NCI-H748 (cell line): Measurements from ENCODE around the gene PLCH2.
"Not testable (repeated sequence)": the region's sequence is repeated elsewhere in the genome, so short reads cannot be mapped to it uniquely, and the experiment has no call there.

Experiments
- DNase-seq: peaks from one replicate; lab custom pipeline; 2025; ENCODE audit not compliant: unreplicated experiment; lab: John Stamatoyannopoulos, UW

Gene PLCH2

GRCh38 chr1:2439369-2439768, 36.7 kb upstream of the PLCH2 start:
- DNase-seq, result no peak

GRCh38 chr1:2440346-2440745, 35.7 kb upstream of the PLCH2 start:
- DNase-seq, result not testable (repeated sequence)

DNA sequence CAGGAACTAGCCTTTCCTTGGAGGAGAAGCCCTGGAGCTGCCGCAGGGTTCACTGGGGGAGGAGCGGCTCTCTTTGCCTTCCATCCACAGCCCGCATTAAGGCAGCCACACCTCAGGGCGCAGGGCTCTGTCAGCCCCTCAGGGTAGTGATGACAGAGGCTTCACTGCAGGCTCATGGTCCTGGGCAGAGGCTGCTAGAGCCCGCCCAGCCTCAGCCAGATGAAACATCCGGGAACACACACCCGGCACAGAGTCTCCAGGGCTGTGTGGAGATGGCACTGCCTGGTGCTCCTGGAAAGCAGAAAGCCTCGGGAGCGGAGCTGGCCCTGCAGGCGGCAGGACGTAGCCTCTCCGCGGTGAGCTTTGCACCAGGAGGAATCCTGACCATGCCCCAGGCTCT, 34.3 kb upstream of the PLCH2 start:
- no peak for DNase-seq

- DNase-seq, result no peak
These were observed 33.4 kb upstream of the PLCH2 start for GRCh38 chr1:2442661-2443060.

GRCh38 chr1:2443277-2444137, 32.6 kb upstream of the PLCH2 start:
- peak; percentile 11 for DNase-seq

GRCh38 chr1:2444138-2444591, 31.9 kb upstream of the PLCH2 start:
- no peak for DNase-seq

GRCh38 chr1:2445162-2445822, 30.8 kb upstream of the PLCH2 start:
- DNase-seq, result no peak

- no peak for DNase-seq
These were observed 30.3 kb upstream of the PLCH2 start for GRCh38 chr1:2445823-2446215.

DNA sequence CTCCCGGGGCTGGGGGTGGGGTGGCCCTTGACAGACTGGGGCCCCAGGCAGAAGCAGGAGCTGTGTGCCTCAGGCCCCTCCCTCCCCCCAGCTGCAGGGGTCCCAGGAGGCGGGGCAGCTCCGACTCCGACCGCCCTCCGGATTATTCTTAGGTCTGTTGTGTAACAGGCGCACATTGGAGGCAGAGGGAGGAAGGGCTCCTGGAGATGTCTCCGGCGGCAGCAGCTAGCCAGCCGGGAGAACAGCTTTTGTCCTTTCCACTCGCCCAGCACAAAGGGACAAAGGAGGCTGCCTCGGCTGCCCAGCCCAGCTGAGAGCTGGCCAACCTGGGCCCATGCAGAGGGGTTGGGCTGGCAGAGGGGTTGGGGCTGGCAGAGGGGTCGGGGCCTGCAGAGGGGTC, 29.7 kb upstream of the PLCH2 start:
- no peak for DNase-seq

DNA sequence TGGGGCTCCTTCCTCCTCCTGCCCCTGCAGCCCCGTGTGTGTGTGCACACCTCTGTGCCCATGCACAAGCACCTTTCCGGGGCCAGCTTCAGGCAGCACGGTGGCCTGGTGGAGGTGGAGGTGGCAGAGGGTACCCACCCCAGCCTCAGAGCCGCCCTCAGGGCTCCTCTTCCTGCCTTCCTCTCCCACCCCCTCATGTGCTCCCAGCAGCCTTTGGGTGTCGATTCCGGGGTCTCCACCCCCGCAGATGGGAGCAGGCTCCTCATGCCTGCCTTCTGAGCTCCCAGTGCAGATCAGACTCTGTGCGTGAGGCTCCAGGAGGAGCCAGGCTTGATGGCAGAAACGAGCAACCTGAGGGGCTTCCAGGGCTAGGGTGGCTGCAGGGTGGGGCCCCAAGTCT, 29.2 kb upstream of the PLCH2 start:
- no peak for DNase-seq

GRCh38 chr1:2447276-2448097, 28.6 kb upstream of the PLCH2 start:
- no peak for DNase-seq

GRCh38 chr1:2448098-2448445, 28.0 kb upstream of the PLCH2 start:
- DNase-seq, result no peak

DNA sequence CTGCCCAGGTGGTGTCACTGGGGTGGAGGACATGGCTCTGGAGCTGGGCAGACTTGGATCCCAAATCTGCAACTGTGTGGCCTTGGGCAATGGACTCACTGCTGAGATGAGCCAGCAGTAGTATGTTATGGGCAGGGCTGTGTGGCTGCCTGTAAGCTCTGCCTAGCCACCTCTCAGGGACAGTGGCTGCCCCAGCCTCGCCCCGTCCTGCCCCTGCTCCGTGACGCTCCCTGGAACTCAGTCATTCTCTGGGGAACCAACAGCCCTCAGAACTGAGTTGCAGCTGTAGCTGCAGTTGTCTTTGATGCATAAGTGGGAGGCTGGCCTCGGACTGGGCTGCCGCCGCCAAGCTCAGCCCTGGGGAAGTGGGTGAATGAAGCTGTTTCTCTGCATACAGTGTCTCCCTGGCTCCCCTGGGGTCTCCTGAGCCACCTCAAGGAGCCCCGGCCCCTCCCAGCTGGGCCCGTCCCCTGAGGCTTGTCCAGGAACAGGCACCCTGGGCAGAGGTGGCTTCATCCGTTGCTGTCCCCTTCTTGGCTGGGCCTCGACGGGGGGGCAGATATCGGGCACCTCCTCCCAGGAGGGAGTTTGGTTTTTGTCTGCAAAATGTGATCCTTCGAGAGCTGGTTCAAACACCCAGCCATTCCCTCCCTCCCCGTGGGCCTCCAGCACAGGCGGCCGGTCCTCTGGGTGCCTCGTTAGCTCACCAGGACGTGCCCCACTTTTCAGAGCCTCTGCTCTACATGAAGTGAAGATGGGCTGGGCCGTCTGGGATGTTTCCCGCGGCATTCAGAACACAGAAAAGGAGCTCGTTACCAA, 26.2 kb upstream of the PLCH2 start:
- DNase-seq, result no peak

- no peak for DNase-seq
These were observed 24.3 kb upstream of the PLCH2 start for GRCh38 chr1:2451741-2452140.

GRCh38 chr1:2452201-2452931, 23.7 kb upstream of the PLCH2 start:
- no peak for DNase-seq

DNA sequence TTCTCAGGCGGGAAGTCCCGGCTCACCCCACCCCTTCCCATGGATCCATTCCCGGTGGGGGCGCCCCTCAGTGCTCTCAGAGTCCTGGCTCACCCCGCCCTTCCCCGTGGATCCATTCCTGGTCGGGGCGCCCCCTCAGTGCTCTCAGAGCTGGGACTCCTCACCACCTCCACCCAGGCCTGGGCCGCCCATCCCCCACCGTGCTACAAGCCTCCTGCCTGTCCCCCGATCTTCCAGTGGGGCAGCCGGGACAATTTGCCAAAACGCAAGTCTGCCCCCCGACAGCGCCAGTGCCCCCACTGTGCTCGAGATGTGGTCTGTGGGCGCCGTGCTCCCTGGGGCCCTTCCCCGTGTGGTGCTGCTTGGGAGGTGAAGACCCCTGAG, 23.2 kb upstream of the PLCH2 start:
- no peak for DNase-seq

DNA sequence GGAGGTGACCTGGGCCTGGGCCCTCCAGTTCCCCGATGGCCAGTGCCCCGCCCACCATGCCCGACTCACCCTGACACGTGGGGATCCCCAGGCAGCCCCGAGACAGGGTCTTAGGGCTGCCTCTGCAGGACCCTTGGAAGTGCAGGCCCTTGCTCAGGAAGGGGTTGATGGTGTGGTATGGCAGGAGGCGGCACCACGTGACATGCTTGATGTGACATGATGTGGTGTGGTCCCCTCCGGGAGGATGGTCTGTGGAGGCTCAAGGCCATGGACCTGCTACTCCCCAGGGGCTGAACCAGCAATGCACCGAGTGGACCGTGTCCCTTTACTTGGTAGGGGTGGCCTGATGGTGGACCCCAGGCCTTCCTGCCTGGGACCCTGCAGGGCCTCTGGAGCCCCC, 21.9 kb upstream of the PLCH2 start:
- no peak for DNase-seq

GRCh38 chr1:2455757-2456156, 20.3 kb upstream of the PLCH2 start:
- DNase-seq, result no peak

GRCh38 chr1:2457444-2457843, 18.6 kb upstream of the PLCH2 start:
- DNase-seq, result no peak

DNA sequence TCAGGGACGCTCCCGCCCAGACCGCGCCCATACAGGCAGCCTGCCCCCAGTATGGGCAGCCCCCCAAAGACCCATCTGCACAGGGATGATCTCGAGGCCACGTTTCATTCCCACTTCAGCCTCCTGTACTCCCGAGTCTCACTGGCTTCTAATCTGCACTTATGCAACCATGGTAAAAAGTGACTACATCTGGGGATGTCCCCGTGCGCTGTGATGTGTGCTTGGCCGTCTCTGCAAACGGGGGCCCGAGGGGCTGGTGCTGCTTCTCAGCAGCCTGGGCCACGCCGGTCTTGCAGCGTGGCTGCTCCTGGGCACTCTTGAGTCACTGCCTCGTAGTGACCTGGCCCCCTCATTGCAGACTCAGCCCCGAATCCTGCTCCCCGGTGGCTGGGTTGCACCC, 17.4 kb upstream of the PLCH2 start:
- DNase-seq, result no peak
